NCI-H2107 (cell line): ENCODE results near the gene PANK4.
"Not testable (repeated sequence)": the region's sequence is repeated elsewhere in the genome, so short reads cannot be mapped to it uniquely, and the experiment has no call there.

ENCODE experiments used
- DNase-seq: peaks from one replicate; lab custom pipeline; 2025; lab: John Stamatoyannopoulos, UW

The PANK4 gene

GRCh38 chr1:2460203-2460602, 66.2 kb downstream of the PANK4 start:
- no peak for DNase-seq

DNA sequence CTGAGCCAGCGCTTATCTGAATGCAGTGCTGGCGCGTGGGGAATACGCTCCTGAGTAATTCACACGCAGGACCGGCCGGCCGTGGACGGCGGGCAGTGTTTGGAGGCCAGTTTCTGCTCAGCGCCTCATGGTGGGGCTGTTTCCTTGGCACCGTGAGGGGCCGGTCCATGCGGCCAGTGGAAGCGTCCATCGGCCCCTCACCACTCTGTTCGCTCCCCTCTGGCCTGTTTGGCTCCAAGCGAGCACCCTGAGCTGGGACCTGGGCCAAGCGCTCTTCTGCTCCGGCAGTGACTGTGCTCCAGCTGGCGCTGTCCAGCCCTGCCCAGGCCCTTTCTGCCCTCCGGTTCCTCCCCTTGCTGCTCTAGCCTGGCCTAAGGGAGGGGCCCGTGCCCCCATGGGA, 66.6 kb downstream of the PANK4 start:
- DNase-seq, result no peak

DNA sequence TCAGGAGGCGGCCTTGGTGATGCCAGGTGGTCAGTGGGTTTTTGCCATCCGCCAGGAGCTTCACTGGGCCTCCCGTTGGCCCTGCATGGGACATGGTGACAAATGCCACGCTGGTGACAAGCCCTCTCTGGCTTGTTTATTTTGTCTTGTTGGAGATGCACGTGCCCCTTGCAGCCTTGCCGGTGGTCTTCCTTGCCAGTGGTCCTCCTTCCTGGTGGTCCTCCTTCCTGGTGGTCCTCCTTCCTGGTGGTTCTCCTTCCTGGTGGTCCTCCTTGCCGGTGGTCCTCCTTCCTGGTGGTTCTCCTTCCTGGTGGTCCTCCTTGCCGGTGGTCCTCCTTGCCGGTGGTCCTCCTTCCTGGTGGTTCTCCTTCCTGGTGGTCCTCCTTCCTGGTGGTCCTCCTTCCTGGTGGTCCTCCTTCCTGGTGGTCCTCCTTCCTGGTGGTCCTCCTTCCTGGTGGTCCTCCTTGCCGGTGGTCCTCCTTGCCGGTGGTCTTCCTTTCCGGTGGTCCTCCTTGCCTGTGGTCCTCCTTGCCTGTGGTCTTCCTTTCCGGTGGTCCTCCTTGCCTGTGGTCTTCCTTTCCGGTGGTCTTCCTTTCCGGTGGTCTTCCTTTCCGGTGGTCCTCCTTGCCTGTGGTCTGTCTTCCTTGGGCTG, 67.2 kb downstream of the PANK4 start:
- DNase-seq, result not testable (repeated sequence)

GRCh38 chr1:2458687-2459086, 67.7 kb downstream of the PANK4 start:
- DNase-seq, result no peak
